Ovary (tissue), 3 donors: ENCODE results near the gene HBP1.

Experiments used
- CTCF ChIP-seq, 3 donors: fragments of 450-650 bp in 2 of 3; fragments of 200-600 bp in 1 of 3; IDR thresholded peaks; one replicate each; pipeline versions ENCODE4 v1.5.1 to v1.8.0; 2016 to 2022; ENCODE audit warnings: antibody characterized with exemption in 3 of 3, mild to moderate bottlenecking in 1 of 3
- EP300 ChIP-seq: sonication (generic); formaldehyde crosslinking; IDR thresholded peaks from one replicate; pipeline ENCODE4 v1.6.1; 2017; ENCODE audit warnings: antibody characterized with exemption
- POLR2A ChIP-seq: fragments of 450-650 bp; IDR thresholded peaks from one replicate; pipeline ENCODE4 v1.6.1; 2017; ENCODE audit warnings: antibody characterized with exemption, mild to moderate bottlenecking, moderate library complexity
- donor health status: DM: no; HTN: no; CAD: no.

DNA sequence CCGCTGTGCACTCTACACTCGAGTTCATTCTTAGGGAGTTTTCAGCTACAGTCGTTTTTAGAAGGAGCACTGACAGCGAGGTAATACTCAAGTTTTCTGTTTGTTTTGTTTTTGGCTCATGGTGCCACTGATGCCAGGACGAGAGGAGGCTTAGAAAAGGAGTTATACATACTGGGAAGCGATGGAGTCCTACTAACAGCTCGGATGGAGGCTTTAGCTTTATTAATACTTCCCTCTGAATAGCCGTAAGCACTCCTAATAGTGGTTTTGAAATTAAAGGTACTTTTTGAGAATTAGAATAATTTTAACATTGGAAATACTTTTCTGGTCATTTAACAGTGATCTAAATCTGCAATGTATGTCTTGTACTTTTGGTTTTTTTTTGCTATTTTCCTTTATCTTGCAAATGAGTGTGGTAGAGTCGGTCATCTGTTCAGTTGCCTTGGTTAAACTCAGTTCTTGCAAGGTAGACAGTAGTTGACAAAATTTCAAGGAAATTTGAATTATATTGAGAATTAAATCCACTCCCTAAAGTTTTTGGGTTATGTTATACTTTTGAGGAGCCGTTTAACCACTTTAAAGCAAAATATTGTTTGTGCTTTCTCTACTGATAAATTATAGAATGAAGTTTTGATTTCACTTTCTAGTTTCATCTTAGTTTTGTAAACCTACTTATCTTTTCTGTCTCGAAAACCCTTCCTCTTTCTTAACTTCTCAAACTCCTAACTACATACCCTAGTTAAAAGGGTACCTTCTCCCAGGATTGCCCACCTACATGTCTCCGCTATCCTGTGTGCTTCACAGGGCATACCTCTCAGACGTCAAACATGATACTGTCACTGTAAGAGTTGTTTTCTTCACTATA, 1.5 kb downstream of the HBP1 start:
- TF ChIP-seq CTCF (IDR thresholded peaks at IDR 0.05) (no peak), EP300 (no peak), POLR2A (no peak)
